ENCODE results near the gene LMNB1. TPM values are rescaled to one million over a fixed set of nuclear protein-coding genes. Genes with fewer than 3 reads are reported as not detected.
A peak's percentile ranks its signal among the peaks of the same experiment; 100 is the strongest.

Gene LMNB1
- polyA plus RNA-seq, 3 donors, result 18.0 to 33.0 (median 28.2) TPM

- 95% methylated on average over 29 of the region's 35 CpGs for WGBS (ENCODE audit: insufficient coverage)
- Histone ChIP-seq H3K27ac (ENCODE audit: low read depth in 1 of 2, low read length in 2 of 2) (no peak overlapping the region), H3K4me1 (ENCODE audit: control insufficient read depth in 1 of 2, insufficient read depth in 2 of 2, low read length in 2 of 2) (no peaks in the 10 kb centered on the region), H2AFZ (ENCODE audit: insufficient read depth, low read depth, low read length, poor library complexity, severe bottlenecking) (no peak overlapping the region), H3K79me2 (ENCODE audit: insufficient read depth, low read length) (no peaks in the 10 kb centered on the region), H3K4me2 (replicated peaks; ENCODE audit: extremely low read depth, low read length, poor library complexity, severe bottlenecking) (no peak overlapping the region), H3K9me3 (replicated peaks in 1 of 2; ENCODE audit: control insufficient read depth in 1 of 2, insufficient read depth in 1 of 2, low read length in 2 of 2) (peaks cover 0 to 6% of the 10 kb centered on the region in 2 donors), H3K9ac (ENCODE audit: insufficient read depth, low read length, poor library complexity, severe bottlenecking) (no peak overlapping the region), H3K4me3 (replicated peaks in 1 of 3; ENCODE audit: low read depth in 2 of 3, low read length in 3 of 3) (no peak overlapping the region), H4K20me1 (ENCODE audit: insufficient read depth, low read length) (no peaks in the 10 kb centered on the region), H3K36me3 (replicated peaks in 1 of 2; ENCODE audit: control insufficient read depth in 1 of 2, insufficient read depth in 2 of 2, low read length in 2 of 2) (peaks cover 6 to 36% of the 10 kb centered on the region in 2 donors), H3K27me3 (ENCODE audit: control insufficient read depth in 2 of 2, insufficient read depth in 2 of 2, low read length in 2 of 2) (no peaks in the 10 kb centered on the region)
- Mint-ChIP-seq H3K27me3 (ENCODE audit: low read depth in 3 of 3) (peaks cover 0 to 7% (median 1%) of the 10 kb centered on the region in 3 donors), H3K4me3 (no peak overlapping the region), H3K9me3 (peaks cover 3 to 10% (median 6%) of the 10 kb centered on the region in 7 donors), H3K27ac (no peak overlapping the region), H3K36me3 (peaks cover 39 to 74% of the 10 kb centered on the region in 2 donors), H3K4me1 (no peaks in the 10 kb centered on the region)
- TF ChIP-seq CTCF (IDR thresholded peaks at IDR 0.05), result no peak
- intact Hi-C loops (cut with micrococcal nuclease), result no loop called here
- no peak for DNase-seq
Measured at GRCh38 chr5:126854526-126855110, 77.7 kb downstream of the LMNB1 start.

GRCh38 chr5:126855266-126855665 lies 78.3 kb downstream of the LMNB1 start:
- no peak for DNase-seq
- no peak for TF ChIP-seq CTCF (IDR thresholded peaks at IDR 0.05)
- Mint-ChIP-seq H3K4me3 (no peak overlapping the region), H3K4me1 (no peaks in the 10 kb centered on the region), H3K36me3 (peaks cover 39 to 76% of the 10 kb centered on the region in 2 donors), H3K9me3 (peaks cover 3 to 10% (median 6%) of the 10 kb centered on the region in 7 donors), H3K27me3 (ENCODE audit: low read depth in 3 of 3) (peaks cover 0 to 7% (median 1%) of the 10 kb centered on the region in 3 donors), H3K27ac (peak overlapping the region in 1 of 7 donors; percentile 67)
- Histone ChIP-seq H3K9ac (ENCODE audit: insufficient read depth, low read length, poor library complexity, severe bottlenecking) (no peak overlapping the region), H3K4me1 (ENCODE audit: control insufficient read depth in 1 of 2, insufficient read depth in 2 of 2, low read length in 2 of 2) (no peaks in the 10 kb centered on the region), H2AFZ (ENCODE audit: insufficient read depth, low read depth, low read length, poor library complexity, severe bottlenecking) (no peak overlapping the region), H3K27me3 (ENCODE audit: control insufficient read depth in 2 of 2, insufficient read depth in 2 of 2, low read length in 2 of 2) (no peaks in the 10 kb centered on the region), H3K79me2 (ENCODE audit: insufficient read depth, low read length) (no peaks in the 10 kb centered on the region), H3K27ac (ENCODE audit: low read depth in 1 of 2, low read length in 2 of 2) (no peak overlapping the region), H3K4me3 (replicated peaks in 1 of 3; ENCODE audit: low read depth in 2 of 3, low read length in 3 of 3) (no peak overlapping the region), H3K4me2 (replicated peaks; ENCODE audit: extremely low read depth, low read length, poor library complexity, severe bottlenecking) (no peak overlapping the region), H4K20me1 (ENCODE audit: insufficient read depth, low read length) (no peaks in the 10 kb centered on the region), H3K9me3 (replicated peaks in 1 of 2; ENCODE audit: control insufficient read depth in 1 of 2, insufficient read depth in 1 of 2, low read length in 2 of 2) (peaks cover 0 to 6% of the 10 kb centered on the region in 2 donors), H3K36me3 (replicated peaks in 1 of 2; ENCODE audit: control insufficient read depth in 1 of 2, insufficient read depth in 2 of 2, low read length in 2 of 2) (peaks cover 6 to 36% of the 10 kb centered on the region in 2 donors)
- intact Hi-C loops (cut with micrococcal nuclease), result no loop called here
- 75% methylated on average over 6 of the region's 8 CpGs for WGBS (ENCODE audit: insufficient coverage)

Data from CD14-positive monocyte (primary cell).